HG02642 (cell line): ENCODE measurements around the gene SEMA5B.

Source experiments
- ATAC-seq: cut with Tn5 transposase; IDR thresholded peaks from one replicate; pipeline ENCODE4 v1.9.1; 2021; ENCODE audit warnings: mild to moderate bottlenecking; ENCODE audit not compliant: unreplicated experiment, poor library complexity

The SEMA5B gene

GRCh38 chr3:123026565-123027291, 835 bp downstream of the SEMA5B start:
- peak; percentile 16 for ATAC-seq

GRCh38 chr3:123025642-123026521, 1.7 kb downstream of the SEMA5B start:
- ATAC-seq, result no peak

GRCh38 chr3:123024056-123024455, 3.5 kb downstream of the SEMA5B start:
- ATAC-seq, result no peak

GRCh38 chr3:123021996-123022510, 5.5 kb downstream of the SEMA5B start:
- ATAC-seq, result no peak

GRCh38 chr3:123021388-123021787, 6.2 kb downstream of the SEMA5B start:
- ATAC-seq, result no peak

- ATAC-seq, result no peak
These were observed 6.9 kb downstream of the SEMA5B start for GRCh38 chr3:123020709-123021108.

- no peak for ATAC-seq
These were observed 8.0 kb downstream of the SEMA5B start for GRCh38 chr3:123019591-123019990.

- ATAC-seq, result no peak
These were observed 8.4 kb downstream of the SEMA5B start for GRCh38 chr3:123019161-123019560.

- no peak for ATAC-seq
These were observed 8.9 kb downstream of the SEMA5B start for GRCh38 chr3:123018683-123019082.

- no peak for ATAC-seq
These were observed 12.0 kb downstream of the SEMA5B start for GRCh38 chr3:123015596-123015995.

- no peak for ATAC-seq
These were observed 13.7 kb downstream of the SEMA5B start for GRCh38 chr3:123013876-123014275.

- no peak for ATAC-seq
These were observed 14.9 kb downstream of the SEMA5B start for GRCh38 chr3:123012652-123013051.

- no peak for ATAC-seq
These were observed 16.1 kb downstream of the SEMA5B start for GRCh38 chr3:123011447-123011846.

- ATAC-seq, result no peak
These were observed 18.7 kb downstream of the SEMA5B start for GRCh38 chr3:123008840-123009239.

- no peak for ATAC-seq
These were observed 21.0 kb downstream of the SEMA5B start for GRCh38 chr3:123006609-123007008.

- ATAC-seq, result no peak
These were observed 22.3 kb downstream of the SEMA5B start for GRCh38 chr3:123005291-123005690.

GRCh38 chr3:123004201-123004918, 23.2 kb downstream of the SEMA5B start:
- ATAC-seq, result no peak

- no peak for ATAC-seq
These were observed 24.6 kb downstream of the SEMA5B start for GRCh38 chr3:123002749-123003497.

GRCh38 chr3:123002100-123002748, 25.3 kb downstream of the SEMA5B start:
- ATAC-seq, result no peak
